ENCODE data around the gene VSTM4. TPM values are rescaled to one million over a fixed set of nuclear protein-coding genes. Genes with fewer than 3 reads are reported as not detected.

Gene VSTM4
- total RNA-seq, 2 experiments from 2014 or later = not detected

GRCh38 chr10:49134327-49134726 lies 19.0 kb upstream of the VSTM4 start:
- CTCF ChIA-PET (ENCODE audit: unreplicated experiment) = interaction anchor here (1.0 to 1.8 kb wide), 2 partner anchors 9 to 30 kb away, joined by 3 to 6 read pairs; no protein-coding TSS in a partner anchor
- BruUV-seq (replicated peaks) = no TSS peak
- H3K4me2 ChIP-seq (ENCODE audit: low read length) = peak overlapping the region; percentile 64

DNA sequence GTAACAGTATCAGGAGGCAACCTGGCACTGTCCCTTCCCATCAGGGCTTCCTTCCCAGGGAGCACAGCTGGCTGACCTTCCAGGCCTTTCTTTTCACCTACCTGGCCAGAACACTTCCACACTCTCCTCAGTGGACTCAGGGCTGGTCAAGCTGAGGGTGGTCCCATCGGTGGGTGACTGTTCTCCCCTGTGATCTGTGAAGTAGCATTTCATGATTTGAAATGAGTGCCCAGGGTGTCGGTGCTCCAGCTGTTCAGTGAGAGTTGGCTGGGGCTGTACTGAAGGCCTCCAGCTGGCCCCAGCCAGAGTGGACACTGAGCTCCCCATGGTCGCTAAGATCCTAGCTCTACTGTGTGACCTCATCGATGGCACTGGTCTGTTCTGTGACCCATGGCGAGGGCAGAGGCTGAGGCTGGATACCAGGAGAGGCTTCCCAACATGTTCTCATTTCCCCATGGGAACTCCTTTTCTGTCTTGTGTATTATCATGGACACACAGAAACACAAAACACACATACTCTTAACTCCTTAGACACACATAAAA lies 18.5 kb upstream of the VSTM4 start, which contains the start of gene FAM170B:
TSS of gene FAM170B (minus strand) at position 316 of the 543 bp plus-strand sequence. CDS start at position 213, 103 bp downstream.
- BruUV-seq (replicated peaks) = no TSS peak
- Histone ChIP-seq H3K79me2 (ENCODE audit: insufficient read depth, low read depth, low read length) (no peaks in the 10 kb centered on the region), H2AFZ (ENCODE audit: low read length) (peak within 1 kb of the TSS; percentile 90; the same call in 1 of the 2 replicates), H4K20me1 (ENCODE audit: insufficient read depth, low read length) (no peaks in the 10 kb centered on the region), H3K4me1 (ENCODE audit: insufficient read depth, low read length, poor library complexity, severe bottlenecking) (peaks cover 36% of the 10 kb centered on the region), H3K4me2 (ENCODE audit: low read length) (peak within 1 kb of the TSS; percentile 64), H3K27ac (ENCODE audit: low read depth, low read length, poor library complexity, severe bottlenecking) (peak within 1 kb of the TSS; percentile 87), H3K9me2 (ENCODE audit: insufficient read depth, low read length) (no peaks in the 10 kb centered on the region), H3K4me3 (ENCODE audit: low read depth, low read length, poor library complexity, severe bottlenecking) (peak within 1 kb of the TSS; percentile 10), H3K9me3 (ENCODE audit: low read length) (peaks cover 11% of the 10 kb centered on the region; the same call in 1 of the 2 replicates), H3K36me3 (ENCODE audit: insufficient read depth, low read length) (peaks cover 7% of the 10 kb centered on the region; the same call in 1 of the 2 replicates)
- TF ChIP-seq EZH2phosphoT487 (IDR thresholded peaks at IDR 0.05; ENCODE audit: borderline replicate concordance, low read depth, low read length) = no peak
- TF ChIP-seq, protein P1, sequence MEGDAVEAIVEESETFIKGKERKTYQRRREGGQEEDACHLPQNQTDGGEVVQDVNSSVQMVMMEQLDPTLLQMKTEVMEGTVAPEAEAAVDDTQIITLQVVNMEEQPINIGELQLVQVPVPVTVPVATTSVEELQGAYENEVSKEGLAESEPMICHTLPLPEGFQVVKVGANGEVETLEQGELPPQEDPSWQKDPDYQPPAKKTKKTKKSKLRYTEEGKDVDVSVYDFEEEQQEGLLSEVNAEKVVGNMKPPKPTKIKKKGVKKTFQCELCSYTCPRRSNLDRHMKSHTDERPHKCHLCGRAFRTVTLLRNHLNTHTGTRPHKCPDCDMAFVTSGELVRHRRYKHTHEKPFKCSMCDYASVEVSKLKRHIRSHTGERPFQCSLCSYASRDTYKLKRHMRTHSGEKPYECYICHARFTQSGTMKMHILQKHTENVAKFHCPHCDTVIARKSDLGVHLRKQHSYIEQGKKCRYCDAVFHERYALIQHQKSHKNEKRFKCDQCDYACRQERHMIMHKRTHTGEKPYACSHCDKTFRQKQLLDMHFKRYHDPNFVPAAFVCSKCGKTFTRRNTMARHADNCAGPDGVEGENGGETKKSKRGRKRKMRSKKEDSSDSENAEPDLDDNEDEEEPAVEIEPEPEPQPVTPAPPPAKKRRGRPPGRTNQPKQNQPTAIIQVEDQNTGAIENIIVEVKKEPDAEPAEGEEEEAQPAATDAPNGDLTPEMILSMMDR (conservative IDR thresholded peaks at IDR 0.05; ENCODE audit: low read length) = no peak
- ChIA-PET CTCF (ENCODE audit: unreplicated experiment) (interaction anchor here (1.0 kb wide), 1 partner anchor 10 kb away, joined by 3 read pairs; no protein-coding TSS in a partner anchor), POLR2A (interaction anchor here (1.0 to 1.1 kb wide), 3 partner anchors 11 to 80 kb away, joined by 3 to 5 read pairs (median 4); no protein-coding TSS in a partner anchor)
- intact Hi-C loops (cut with micrococcal nuclease; ENCODE audit: unreplicated experiment) = no loop called here
- DNase-seq (ENCODE audit: low spot score) = no peak

More at GRCh38 chr10:49134327-49134726, 19.0 kb upstream of the VSTM4 start:
- Histone ChIP-seq H3K4me3 (ENCODE audit: low read depth, low read length, poor library complexity, severe bottlenecking) (peak overlapping the region; percentile 10), H3K36me3 (ENCODE audit: insufficient read depth, low read length) (peaks cover 7% of the 10 kb centered on the region; the same call in 1 of the 2 replicates), H3K27ac (ENCODE audit: low read depth, low read length, poor library complexity, severe bottlenecking) (peak overlapping the region; percentile 87), H3K9me2 (ENCODE audit: insufficient read depth, low read length) (no peaks in the 10 kb centered on the region), H3K9me3 (ENCODE audit: low read length) (peaks cover 11% of the 10 kb centered on the region; the same call in 1 of the 2 replicates), H2AFZ (ENCODE audit: low read length) (peak overlapping the region; percentile 90; the same call in 1 of the 2 replicates), H3K4me1 (ENCODE audit: insufficient read depth, low read length, poor library complexity, severe bottlenecking) (peaks cover 40% of the 10 kb centered on the region), H4K20me1 (ENCODE audit: insufficient read depth, low read length) (no peaks in the 10 kb centered on the region), H3K79me2 (ENCODE audit: insufficient read depth, low read depth, low read length) (no peaks in the 10 kb centered on the region)
- TF ChIP-seq, protein P1 (conservative IDR thresholded peaks at IDR 0.05; ENCODE audit: low read length) = no peak
- peak; percentile 85 for DNase-seq (ENCODE audit: low spot score)
- intact Hi-C loops (cut with micrococcal nuclease; ENCODE audit: unreplicated experiment) = no loop called here
- POLR2A ChIA-PET = interaction anchor here (0.6 to 1.2 kb wide), 5 partner anchors 10 to 565 kb away, joined by 3 to 5 read pairs (median 4); no protein-coding TSS in a partner anchor

- POLR2A ChIA-PET = no interaction called here
- H3K36me3 ChIP-seq (ENCODE audit: insufficient read depth, low read length) = peaks cover 7% of the 10 kb centered on the region; the same call in 1 of the 2 replicates
These were observed 17.0 kb upstream of the VSTM4 start for GRCh38 chr10:49132362-49132737.

More at GRCh38 chr10:49132362-49132737, 17.0 kb upstream of the VSTM4 start:
- TF ChIP-seq, protein P1 (conservative IDR thresholded peaks at IDR 0.05; ENCODE audit: low read length) = 0 out of 2 replicates have a peak, but pooled peaks have one; percentile 32
- no peak for TF ChIP-seq EZH2phosphoT487 (IDR thresholded peaks at IDR 0.05; ENCODE audit: borderline replicate concordance, low read depth, low read length)
- Histone ChIP-seq H2AFZ (ENCODE audit: low read length) (no peak overlapping the region), H4K20me1 (ENCODE audit: insufficient read depth, low read length) (no peaks in the 10 kb centered on the region), H3K9me2 (ENCODE audit: insufficient read depth, low read length) (no peaks in the 10 kb centered on the region), H3K27ac (ENCODE audit: low read depth, low read length, poor library complexity, severe bottlenecking) (no peak overlapping the region), H3K79me2 (ENCODE audit: insufficient read depth, low read depth, low read length) (no peaks in the 10 kb centered on the region), H3K9me3 (ENCODE audit: low read length) (peaks cover 11% of the 10 kb centered on the region; the same call in 1 of the 2 replicates), H3K4me1 (ENCODE audit: insufficient read depth, low read length, poor library complexity, severe bottlenecking) (peaks cover 33% of the 10 kb centered on the region), H3K4me2 (ENCODE audit: low read length) (no peak overlapping the region), H3K4me3 (ENCODE audit: low read depth, low read length, poor library complexity, severe bottlenecking) (no peak overlapping the region)
- no TSS peak for BruUV-seq (replicated peaks)
- CTCF ChIA-PET (ENCODE audit: unreplicated experiment) = no interaction called here
- intact Hi-C loops (cut with micrococcal nuclease; ENCODE audit: unreplicated experiment) = no loop called here
- DNase-seq (ENCODE audit: low spot score) = no peak
